Uterus (tissue), 4 donors: ENCODE measurements around the gene ARHGAP4. TPM values are rescaled to one million over a fixed set of nuclear protein-coding genes. Genes with fewer than 3 reads are reported as not detected.

Experiments
- DNase-seq, 2 donors: peaks; one replicate each; pipeline ENCODE4 v3.0.0-alpha.2; 2019 to 2020
- H3K27ac ChIP-seq, 2 donors: fragments of 200-600 bp; sonication (generic); 1 replicate in 1 of 2; 2 replicates in 1 of 2; pipeline ENCODE4 v1.5.1; 2016 to 2018
- H3K27me3 ChIP-seq, 2 donors: fragments of 200-600 bp; sonication (generic); one replicate each; pipeline ENCODE4 v1.5.1; 2018 to 2019; ENCODE audit warnings: control low read depth in 1 of 2
- H3K36me3 ChIP-seq, 2 donors: fragments of 200-600 bp; sonication (generic); one replicate each; pipeline ENCODE4 v1.5.1; 2019; ENCODE audit warnings: control low read depth in 1 of 2
- H3K4me1 ChIP-seq, 2 donors: fragments of 200-600 bp; sonication (generic); one replicate each; pipeline ENCODE4 v1.5.1; 2018 to 2019; ENCODE audit warnings: control low read depth in 1 of 2
- H3K4me3 ChIP-seq, 2 donors: fragments of 200-600 bp; sonication (generic); 1 replicate in 1 of 2; 2 replicates in 1 of 2; pipeline ENCODE4 v1.5.1; 2018 to 2019; ENCODE audit warnings: mild to moderate bottlenecking in 1 of 2
- H3K9me3 ChIP-seq, 2 donors: fragments of 200-600 bp; sonication (generic); one replicate each; pipeline ENCODE4 v1.5.1; 2019; ENCODE audit warnings: control low read depth in 1 of 2
- POLR2A ChIP-seq, 2 donors: fragments of 450-650 bp; IDR thresholded peaks; one replicate each; pipeline ENCODE4 v1.6.1; 2016; ENCODE audit warnings: antibody characterized with exemption in 2 of 2, mild to moderate bottlenecking in 1 of 2, moderate library complexity in 1 of 2
- intact Hi-C: fragments of 100-400 bp; cut with DNase I; formaldehyde crosslinking; loops from one replicate; pipeline ENCODE4 v1.15.1; 2023; ENCODE audit warnings: low total_unique reads
- total RNA-seq, 4 donors: library from RNA; depleted of rRNA in 3 of 4; stranded (reverse); fragments of >200 nt in 3 of 4; gene quantifications; one replicate each; pipeline versions ENCODE4 v1.1.0 to v1.2.4, GENCODE V29; 2014 to 2023
- TF ChIP-seq, protein P1 (sequence below), 4 experiments: fragments of 200-600 bp in 2 of 4; fragments of 450-650 bp in 2 of 4; sonication (generic) in 2 of 4; IDR thresholded peaks; one replicate each; pipeline ENCODE4 v1.5.1; 2016 to 2019; ENCODE audit warnings: antibody characterized with exemption in 4 of 4, mild to moderate bottlenecking in 2 of 4, moderate library complexity in 1 of 4
- donor health status: DM: yes; HTN: yes; CAD: no.

The ARHGAP4 gene
- total RNA-seq, 4 donors from 2014 or later, result 5.1 to 28.3 (median 15.8) TPM

DNA sequence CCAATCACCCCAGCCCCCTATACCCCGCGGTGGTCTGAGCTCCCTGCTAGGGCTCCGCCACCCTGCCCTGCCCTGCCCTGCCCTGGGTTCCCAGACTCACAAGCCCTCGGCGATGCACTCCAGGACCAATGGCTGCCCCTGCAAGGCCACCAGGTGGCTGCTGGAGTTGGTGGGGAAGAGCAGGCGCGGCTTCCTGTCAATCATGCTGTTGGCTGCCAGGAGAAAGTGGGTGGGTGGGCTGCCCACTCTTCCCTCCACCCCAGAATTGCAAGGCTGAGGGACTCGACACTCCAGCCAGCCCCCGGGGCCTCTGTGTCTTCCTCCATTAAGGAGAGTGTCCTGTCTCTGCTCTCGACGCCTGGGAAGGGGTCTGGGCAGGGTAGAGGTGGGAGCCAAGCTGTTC is 55.8 kb downstream of the ARHGAP4 start:
- no peak for DNase-seq
- intact Hi-C loops, result no loop called here
- H3K27me3 ChIP-seq, result no peaks in the 10 kb centered on the region
- no peak overlapping the region for H3K4me3 ChIP-seq
- no peak overlapping the region for H3K27ac ChIP-seq
- no peaks in the 10 kb centered on the region for H3K36me3 ChIP-seq
- no peak for TF ChIP-seq POLR2A (IDR thresholded peaks at IDR 0.05)
- TF ChIP-seq, protein P1, sequence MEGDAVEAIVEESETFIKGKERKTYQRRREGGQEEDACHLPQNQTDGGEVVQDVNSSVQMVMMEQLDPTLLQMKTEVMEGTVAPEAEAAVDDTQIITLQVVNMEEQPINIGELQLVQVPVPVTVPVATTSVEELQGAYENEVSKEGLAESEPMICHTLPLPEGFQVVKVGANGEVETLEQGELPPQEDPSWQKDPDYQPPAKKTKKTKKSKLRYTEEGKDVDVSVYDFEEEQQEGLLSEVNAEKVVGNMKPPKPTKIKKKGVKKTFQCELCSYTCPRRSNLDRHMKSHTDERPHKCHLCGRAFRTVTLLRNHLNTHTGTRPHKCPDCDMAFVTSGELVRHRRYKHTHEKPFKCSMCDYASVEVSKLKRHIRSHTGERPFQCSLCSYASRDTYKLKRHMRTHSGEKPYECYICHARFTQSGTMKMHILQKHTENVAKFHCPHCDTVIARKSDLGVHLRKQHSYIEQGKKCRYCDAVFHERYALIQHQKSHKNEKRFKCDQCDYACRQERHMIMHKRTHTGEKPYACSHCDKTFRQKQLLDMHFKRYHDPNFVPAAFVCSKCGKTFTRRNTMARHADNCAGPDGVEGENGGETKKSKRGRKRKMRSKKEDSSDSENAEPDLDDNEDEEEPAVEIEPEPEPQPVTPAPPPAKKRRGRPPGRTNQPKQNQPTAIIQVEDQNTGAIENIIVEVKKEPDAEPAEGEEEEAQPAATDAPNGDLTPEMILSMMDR (IDR thresholded peaks at IDR 0.05), result no peak
- H3K4me1 ChIP-seq, result no peaks in the 10 kb centered on the region
- H3K9me3 ChIP-seq, result no peaks in the 10 kb centered on the region

DNA sequence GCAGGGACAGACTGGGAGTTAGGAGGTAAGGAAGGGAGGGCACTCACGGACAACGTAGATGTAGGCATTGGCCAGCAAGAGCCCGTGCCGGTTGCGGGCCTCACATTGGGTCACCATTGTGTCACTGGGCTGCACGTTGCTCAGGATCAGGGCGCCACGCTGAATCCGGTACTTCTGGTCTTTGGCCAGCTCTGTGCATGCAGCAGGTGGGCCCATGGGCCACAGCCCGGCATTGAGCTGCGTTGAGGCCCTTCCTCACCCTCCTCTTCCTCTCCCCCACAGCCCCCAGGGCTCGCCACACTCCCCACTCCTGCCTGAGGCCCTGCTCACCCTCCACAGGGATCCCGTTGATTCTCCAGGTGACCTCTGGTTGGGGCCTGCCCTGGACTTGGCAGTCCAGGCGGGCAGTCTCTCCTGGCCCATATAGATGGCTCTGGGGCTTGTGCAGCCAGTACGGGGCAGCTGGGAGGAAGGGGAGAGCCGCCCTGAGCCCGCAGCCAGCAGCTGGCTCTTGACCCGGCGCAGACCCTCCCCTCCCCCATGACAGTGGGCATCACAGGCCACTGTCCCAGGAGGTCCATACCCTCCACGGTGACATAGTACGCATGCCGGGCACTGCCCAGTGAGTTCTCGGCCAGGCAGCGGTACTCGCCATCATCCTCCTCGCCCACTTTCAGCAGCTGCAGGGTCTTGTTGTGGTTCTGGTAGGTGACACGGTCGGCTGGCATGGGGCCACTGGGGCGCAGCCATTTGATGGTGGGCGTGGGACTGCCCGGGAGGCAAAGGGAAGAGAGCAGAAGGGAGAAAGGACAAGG is 56.4 kb downstream of the ARHGAP4 start:
- intact Hi-C loops, result no loop called here
- Histone ChIP-seq H3K4me1 (no peaks in the 10 kb centered on the region), H3K36me3 (no peaks in the 10 kb centered on the region), H3K4me3 (no peak overlapping the region), H3K27me3 (no peaks in the 10 kb centered on the region), H3K27ac (no peak overlapping the region), H3K9me3 (no peaks in the 10 kb centered on the region)
- DNase-seq, result no peak
- TF ChIP-seq, protein P1 (IDR thresholded peaks at IDR 0.05), result no peak
- no peak for TF ChIP-seq POLR2A (IDR thresholded peaks at IDR 0.05)

DNA sequence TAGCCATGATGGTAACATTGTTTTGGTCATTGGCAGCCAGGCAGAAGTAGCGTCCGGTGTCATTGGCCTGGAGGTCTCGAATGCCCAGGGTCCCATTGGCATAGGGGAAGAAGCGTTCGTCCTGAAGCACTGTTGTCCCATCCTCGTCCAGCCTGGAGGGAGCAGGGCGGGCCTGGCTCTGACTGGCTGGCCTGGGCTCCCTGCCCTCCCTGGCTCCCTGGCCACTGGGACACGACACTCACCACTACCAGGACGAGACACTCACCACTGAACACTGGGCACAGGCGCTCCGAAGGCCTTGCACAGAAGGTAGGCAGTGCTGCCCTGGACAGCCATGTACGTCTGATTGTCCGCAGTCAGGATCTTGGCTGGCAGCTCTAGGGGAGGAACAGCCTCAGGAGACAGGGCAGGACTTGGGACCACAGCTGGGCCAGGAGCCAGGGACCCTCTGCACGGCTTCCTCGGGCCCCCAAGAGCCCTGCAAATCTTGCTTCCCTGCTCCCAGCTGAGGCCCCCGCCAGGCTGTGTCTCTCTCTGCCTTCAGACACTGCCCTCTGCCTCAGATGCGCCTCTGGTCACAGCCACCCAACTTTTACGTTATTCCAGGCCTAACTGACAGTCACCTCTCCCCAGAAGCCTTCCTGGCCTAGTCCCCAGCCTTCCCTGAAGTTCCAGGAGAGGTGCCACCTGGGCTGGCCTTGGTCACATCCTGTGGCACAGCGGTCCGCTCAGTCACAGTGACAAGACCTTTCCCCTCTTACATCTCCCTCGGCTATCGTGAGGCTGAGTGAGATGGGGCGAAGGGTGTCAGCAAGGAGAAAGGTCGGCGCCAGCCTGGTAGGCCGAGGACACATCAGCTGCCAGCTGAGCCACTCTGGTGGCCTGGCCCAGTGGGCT is 57.2 kb downstream of the ARHGAP4 start:
- Histone ChIP-seq H3K27ac (no peak overlapping the region), H3K36me3 (no peaks in the 10 kb centered on the region), H3K4me1 (no peaks in the 10 kb centered on the region), H3K27me3 (no peaks in the 10 kb centered on the region), H3K9me3 (no peaks in the 10 kb centered on the region), H3K4me3 (no peak overlapping the region)
- intact Hi-C loops, result no loop called here
- no peak for DNase-seq
- TF ChIP-seq, protein P1 (IDR thresholded peaks at IDR 0.05), result no peak
- TF ChIP-seq POLR2A (IDR thresholded peaks at IDR 0.05), result no peak

DNA sequence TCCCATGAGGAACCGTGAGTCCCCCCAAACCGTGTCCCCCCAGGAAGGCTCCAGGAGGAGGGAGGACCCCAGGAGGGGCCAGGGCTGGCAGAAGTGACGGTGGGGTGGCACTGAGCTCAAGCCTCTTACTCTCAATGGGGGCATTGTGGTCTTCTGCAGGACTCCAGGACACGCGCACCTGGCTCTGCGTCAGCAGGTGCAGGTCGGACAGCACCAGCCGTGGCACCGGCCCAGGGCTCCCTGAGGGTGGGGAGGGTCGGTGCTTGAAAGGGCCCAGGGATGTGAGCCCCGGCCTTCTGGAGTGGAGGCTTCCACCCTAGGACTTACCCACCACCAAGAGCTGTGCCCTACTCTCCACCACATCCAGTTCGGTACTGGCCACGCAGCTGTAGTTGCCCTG is 58.4 kb downstream of the ARHGAP4 start:
- no peaks in the 10 kb centered on the region for H3K9me3 ChIP-seq
- no peak overlapping the region for H3K27ac ChIP-seq
- intact Hi-C loops, result no loop called here
- no peaks in the 10 kb centered on the region for H3K4me1 ChIP-seq
- TF ChIP-seq POLR2A (IDR thresholded peaks at IDR 0.05), result no peak
- TF ChIP-seq, protein P1 (IDR thresholded peaks at IDR 0.05), result no peak
- no peaks in the 10 kb centered on the region for H3K27me3 ChIP-seq
- no peak for DNase-seq
- H3K4me3 ChIP-seq, result no peak overlapping the region
- no peaks in the 10 kb centered on the region for H3K36me3 ChIP-seq

DNA sequence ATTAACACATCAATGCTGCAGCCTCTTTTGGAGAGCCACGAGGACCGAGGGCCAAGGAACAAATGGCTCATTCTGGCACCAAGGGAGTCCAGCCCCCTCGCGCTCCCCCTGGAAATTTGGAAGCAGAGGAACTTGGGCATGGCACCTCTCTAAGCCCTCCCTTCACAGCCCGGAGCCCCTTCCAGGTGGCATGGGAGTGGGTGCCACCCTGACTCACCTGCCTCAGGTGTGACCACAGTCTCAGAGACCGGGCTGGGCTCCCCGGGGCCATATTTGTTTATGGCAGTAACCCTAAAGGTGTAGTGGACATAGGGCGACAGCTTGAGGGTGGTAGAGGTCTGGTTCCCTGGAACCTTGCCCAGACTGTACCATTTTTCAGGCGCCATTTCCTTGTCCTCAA is 58.9 kb downstream of the ARHGAP4 start:
- intact Hi-C loops, result no loop called here
- no peaks in the 10 kb centered on the region for H3K27me3 ChIP-seq

More for the DNA sequence above, 58.9 kb downstream of the ARHGAP4 start:
- H3K36me3 ChIP-seq, result no peaks in the 10 kb centered on the region
- no peaks in the 10 kb centered on the region for H3K4me1 ChIP-seq
- TF ChIP-seq, protein P1 (IDR thresholded peaks at IDR 0.05), result no peak
- no peak for TF ChIP-seq POLR2A (IDR thresholded peaks at IDR 0.05)
- H3K9me3 ChIP-seq, result no peaks in the 10 kb centered on the region
- DNase-seq, result no peak
- H3K27ac ChIP-seq, result no peak overlapping the region
- no peak overlapping the region for H3K4me3 ChIP-seq
